ENCODE results near the gene ALDOC. TPM values are rescaled to one million over a fixed set of nuclear protein-coding genes. Genes with fewer than 3 reads are reported as not detected.

Gene ALDOC
- total and polyA plus RNA-seq, 4 donors, result 15.5 to 52.5 (median 30.6) TPM

GRCh38 chr17:28622186-28622585, 45.5 kb upstream of the ALDOC start:
- no peaks in the 10 kb centered on the region for H3K27me3 ChIP-seq (ENCODE audit: control insufficient read depth in 3 of 3, insufficient read depth in 3 of 3, low read length in 2 of 3)
- peaks cover 35 to 58% (median 45%) of the 10 kb centered on the region in 4 donors for H3K36me3 ChIP-seq (ENCODE audit: control insufficient read depth in 4 of 4, insufficient read depth in 4 of 4, low read length in 4 of 4)
- DNase-seq, result no peak
- no peak overlapping the region for H3K4me3 ChIP-seq
- no peak for TF ChIP-seq CTCF (IDR thresholded peaks at IDR 0.05; ENCODE audit: control extremely low read depth, extremely low read depth)
- no peak for ATAC-seq (ENCODE audit: insufficient read depth, low FRiP score)
- 95 to 96% methylated on average over 3 of the region's 3 CpGs for WGBS, 2 donors
- no peaks in the 10 kb centered on the region for H3K9me3 ChIP-seq (ENCODE audit: control insufficient read depth in 4 of 4, insufficient read depth in 3 of 4, low read length in 3 of 4)
- H3K9ac ChIP-seq (ENCODE audit: insufficient read depth in 1 of 2, low read length in 2 of 2), result no peak overlapping the region
- no peaks in the 10 kb centered on the region for H3K4me1 ChIP-seq (ENCODE audit: control insufficient read depth in 5 of 5, insufficient read depth in 5 of 5, low read length in 5 of 5)
- H3K27ac ChIP-seq (ENCODE audit: low read depth in 1 of 2, low read length in 1 of 2), result no peak overlapping the region

GRCh38 chr17:28620010-28620409, 43.3 kb upstream of the ALDOC start:
- H3K27ac ChIP-seq (ENCODE audit: low read depth in 1 of 2, low read length in 1 of 2), result no peak overlapping the region
- DNase-seq (no peak), ATAC-seq (ENCODE audit: insufficient read depth, low FRiP score) (no peak)
- TF ChIP-seq CTCF (IDR thresholded peaks at IDR 0.05; ENCODE audit: control extremely low read depth, extremely low read depth), result no peak
- 87 to 92% methylated on average over 2 of the region's 2 CpGs for WGBS, 2 donors
- no peaks in the 10 kb centered on the region for H3K9me3 ChIP-seq (ENCODE audit: control insufficient read depth in 4 of 4, insufficient read depth in 3 of 4, low read length in 3 of 4)
- no peaks in the 10 kb centered on the region for H3K27me3 ChIP-seq (ENCODE audit: control insufficient read depth in 3 of 3, insufficient read depth in 3 of 3, low read length in 2 of 3)
- H3K4me3 ChIP-seq, result no peak overlapping the region
- no peaks in the 10 kb centered on the region for H3K4me1 ChIP-seq (ENCODE audit: control insufficient read depth in 5 of 5, insufficient read depth in 5 of 5, low read length in 5 of 5)
- peaks cover 42 to 72% (median 60%) of the 10 kb centered on the region in 4 donors for H3K36me3 ChIP-seq (ENCODE audit: control insufficient read depth in 4 of 4, insufficient read depth in 4 of 4, low read length in 4 of 4)
- no peak overlapping the region for H3K9ac ChIP-seq (ENCODE audit: insufficient read depth in 1 of 2, low read length in 2 of 2)

GRCh38 chr17:28618464-28618863, 41.8 kb upstream of the ALDOC start:
- no peak overlapping the region for H3K9ac ChIP-seq (ENCODE audit: insufficient read depth in 1 of 2, low read length in 2 of 2)
- no peaks in the 10 kb centered on the region for H3K4me1 ChIP-seq (ENCODE audit: control insufficient read depth in 5 of 5, insufficient read depth in 5 of 5, low read length in 5 of 5)
- no peak for DNase-seq
- peaks cover 38 to 64% (median 64%) of the 10 kb centered on the region in 4 donors for H3K36me3 ChIP-seq (ENCODE audit: control insufficient read depth in 4 of 4, insufficient read depth in 4 of 4, low read length in 4 of 4)
- no peak for TF ChIP-seq CTCF (IDR thresholded peaks at IDR 0.05; ENCODE audit: control extremely low read depth, extremely low read depth)
- ATAC-seq (ENCODE audit: insufficient read depth, low FRiP score), result no peak
- WGBS, 2 donors, result 94% methylated on average over 3 of the region's 3 CpGs
- H3K4me3 ChIP-seq, result no peak overlapping the region
- no peaks in the 10 kb centered on the region for H3K9me3 ChIP-seq (ENCODE audit: control insufficient read depth in 4 of 4, insufficient read depth in 3 of 4, low read length in 3 of 4)
- H3K27ac ChIP-seq (ENCODE audit: low read depth in 1 of 2, low read length in 1 of 2), result no peak overlapping the region
- no peaks in the 10 kb centered on the region for H3K27me3 ChIP-seq (ENCODE audit: control insufficient read depth in 3 of 3, insufficient read depth in 3 of 3, low read length in 2 of 3)

- peaks cover 41 to 55% (median 52%) of the 10 kb centered on the region in 4 donors for H3K36me3 ChIP-seq (ENCODE audit: control insufficient read depth in 4 of 4, insufficient read depth in 4 of 4, low read length in 4 of 4)
- no peaks in the 10 kb centered on the region for H3K4me1 ChIP-seq (ENCODE audit: control insufficient read depth in 5 of 5, insufficient read depth in 5 of 5, low read length in 5 of 5)
- 87 to 88% methylated on average over 7 of the region's 7 CpGs for WGBS, 2 donors
- DNase-seq (no peak), ATAC-seq (ENCODE audit: insufficient read depth, low FRiP score) (no peak)
- H3K9me3 ChIP-seq (ENCODE audit: control insufficient read depth in 4 of 4, insufficient read depth in 3 of 4, low read length in 3 of 4), result no peaks in the 10 kb centered on the region
- H3K27ac ChIP-seq (ENCODE audit: low read depth in 1 of 2, low read length in 1 of 2), result no peak overlapping the region
- no peak overlapping the region for H3K4me3 ChIP-seq
- no peak for TF ChIP-seq CTCF (IDR thresholded peaks at IDR 0.05; ENCODE audit: control extremely low read depth, extremely low read depth)
- H3K9ac ChIP-seq (ENCODE audit: insufficient read depth in 1 of 2, low read length in 2 of 2), result no peak overlapping the region
- H3K27me3 ChIP-seq (ENCODE audit: control insufficient read depth in 3 of 3, insufficient read depth in 3 of 3, low read length in 2 of 3), result no peaks in the 10 kb centered on the region
These were observed 39.6 kb upstream of the ALDOC start for GRCh38 chr17:28616281-28616680.
